ENCODE results near the gene DCAF4. TPM values are rescaled to one million over a fixed set of nuclear protein-coding genes. Genes with fewer than 3 reads are reported as not detected.

The DCAF4 gene
- total RNA-seq, 4 donors from 2014 or later: 29.0 to 45.0 (median 36.7) TPM

DNA sequence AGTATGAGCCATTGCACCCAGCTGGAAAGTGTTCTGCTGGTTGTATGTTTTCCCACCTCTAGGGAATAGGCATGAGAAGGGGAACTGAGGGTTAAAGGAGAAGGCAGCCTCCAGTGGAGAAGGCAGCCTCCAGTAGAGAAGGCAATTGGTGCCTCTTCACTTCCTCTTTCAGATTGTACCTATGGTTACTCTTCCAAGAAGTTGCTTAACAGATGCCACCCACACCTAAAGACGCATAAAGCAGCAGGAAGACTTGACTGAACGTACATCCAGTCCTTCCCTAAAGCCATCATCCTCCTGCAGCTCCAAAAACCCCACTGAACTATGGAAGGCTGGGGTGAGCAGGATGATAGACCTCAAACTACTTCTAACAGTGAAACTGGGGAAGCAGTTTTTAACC, 45.4 kb upstream of the DCAF4 start:
- intact Hi-C loops (cut with DNase I): no loop called here
- no peaks in the 10 kb centered on the region for H3K9me3 ChIP-seq
- TF ChIP-seq CTCF (IDR thresholded peaks at IDR 0.05): no peak
- no peak for TF ChIP-seq POLR2A (IDR thresholded peaks at IDR 0.05)
- WGBS, 2 donors: 75 to 89% methylated on average over 2 of the region's 2 CpGs
- no peak for DNase-seq
- H3K27me3 ChIP-seq: no peaks in the 10 kb centered on the region
- H3K4me3 ChIP-seq (replicated peaks in 1 of 3): no peak overlapping the region
- no peaks in the 10 kb centered on the region for H3K36me3 ChIP-seq
- H3K27ac ChIP-seq: no peak overlapping the region
- H3K4me1 ChIP-seq: no peaks in the 10 kb centered on the region

GRCh38 chr14:72881543-72881942, 44.7 kb upstream of the DCAF4 start:
- Histone ChIP-seq H3K4me1 (no peaks in the 10 kb centered on the region), H3K4me3 (replicated peaks in 1 of 3) (no peak overlapping the region), H3K27me3 (no peaks in the 10 kb centered on the region), H3K9me3 (no peaks in the 10 kb centered on the region), H3K36me3 (no peaks in the 10 kb centered on the region), H3K27ac (no peak overlapping the region)
- TF ChIP-seq POLR2A (IDR thresholded peaks at IDR 0.05) (no peak), CTCF (IDR thresholded peaks at IDR 0.05) (no peak)
- DNase-seq: no peak
- intact Hi-C loops (cut with DNase I): no loop called here
- 70 to 76% methylated on average over 2 of the region's 2 CpGs for WGBS, 2 donors

DNA sequence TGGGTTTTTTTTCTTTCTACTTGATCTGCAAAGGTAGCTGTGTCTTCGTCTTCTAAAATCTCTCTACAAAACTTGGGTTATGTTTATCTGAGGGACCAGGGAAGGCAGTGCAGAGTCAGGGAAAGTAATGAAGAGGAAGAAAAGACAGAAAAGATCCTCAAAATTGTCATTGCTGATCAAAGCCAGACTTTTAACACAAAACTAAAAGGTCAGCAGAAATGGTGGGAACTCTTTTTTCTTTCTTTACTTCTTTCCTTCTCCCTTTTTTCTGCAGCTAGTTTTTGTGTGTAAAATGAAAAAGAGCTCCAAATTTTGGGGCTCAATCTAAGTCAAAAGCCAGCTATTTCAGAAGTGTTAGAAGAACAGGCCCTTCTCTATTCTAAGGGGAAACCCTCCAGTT, 44.2 kb upstream of the DCAF4 start:
- H3K4me1 ChIP-seq: no peaks in the 10 kb centered on the region
- intact Hi-C loops (cut with DNase I): no loop called here
- no peaks in the 10 kb centered on the region for H3K9me3 ChIP-seq
- H3K27ac ChIP-seq: no peak overlapping the region
- no peaks in the 10 kb centered on the region for H3K27me3 ChIP-seq
- no peak overlapping the region for H3K4me3 ChIP-seq (replicated peaks in 1 of 3)
- 89 to 90% methylated on average over 1 of the region's 1 CpG for WGBS, 2 donors
- H3K36me3 ChIP-seq: no peaks in the 10 kb centered on the region
- DNase-seq: no peak
- TF ChIP-seq CTCF (IDR thresholded peaks at IDR 0.05) (no peak), POLR2A (IDR thresholded peaks at IDR 0.05) (no peak)

- 74% methylated on average over 7 of the region's 7 CpGs for WGBS, 2 donors
- H3K4me3 ChIP-seq (replicated peaks in 1 of 3): no peak overlapping the region
Measured at GRCh38 chr14:72882463-72882862, 43.8 kb upstream of the DCAF4 start.

DNA sequence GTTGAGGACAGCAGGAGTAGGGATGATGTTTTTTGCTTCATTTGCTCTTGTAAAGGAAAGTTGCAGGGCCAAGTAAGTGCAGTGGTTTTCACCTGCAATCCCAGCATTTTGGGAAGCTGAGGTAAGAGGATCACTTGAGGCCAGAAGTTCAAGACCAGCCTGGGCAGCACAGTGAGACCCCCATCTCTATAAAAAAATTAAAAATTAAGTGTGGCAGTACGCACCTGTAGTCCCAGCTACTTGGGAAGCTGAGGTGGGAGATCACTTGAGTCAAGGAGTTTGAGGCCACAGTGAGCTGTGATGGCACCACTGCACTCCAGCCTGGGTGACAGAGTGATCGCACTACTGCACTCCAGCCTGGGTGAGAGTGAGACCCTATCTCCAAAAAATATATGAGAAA, 43.2 kb upstream of the DCAF4 start:
- intact Hi-C loops (cut with DNase I): no loop called here

More at GRCh38 chr14:72882463-72882862, 43.8 kb upstream of the DCAF4 start:
- no peak for DNase-seq
- H3K27me3 ChIP-seq: no peaks in the 10 kb centered on the region
- H3K4me1 ChIP-seq: no peaks in the 10 kb centered on the region
- H3K27ac ChIP-seq: no peak overlapping the region
- intact Hi-C loops (cut with DNase I): no loop called here
- H3K9me3 ChIP-seq: no peaks in the 10 kb centered on the region
- no peak for TF ChIP-seq POLR2A (IDR thresholded peaks at IDR 0.05)
- no peak for TF ChIP-seq CTCF (IDR thresholded peaks at IDR 0.05)
- no peaks in the 10 kb centered on the region for H3K36me3 ChIP-seq

More for the DNA sequence above, 43.2 kb upstream of the DCAF4 start:
- Histone ChIP-seq H3K9me3 (no peaks in the 10 kb centered on the region), H3K36me3 (no peaks in the 10 kb centered on the region), H3K27me3 (no peaks in the 10 kb centered on the region), H3K4me1 (no peaks in the 10 kb centered on the region), H3K27ac (no peak overlapping the region), H3K4me3 (replicated peaks in 1 of 3) (no peak overlapping the region)
- no peak for TF ChIP-seq POLR2A (IDR thresholded peaks at IDR 0.05)
- no peak for TF ChIP-seq CTCF (IDR thresholded peaks at IDR 0.05)
- no peak for DNase-seq
- 97 to 98% methylated on average over 2 of the region's 2 CpGs for WGBS, 2 donors

All from thyroid gland (tissue), 4 donors.